Tibial nerve (tissue), 4 donors: ENCODE measurements around the gene ARHGEF9. TPM values are rescaled to one million over a fixed set of nuclear protein-coding genes. Genes with fewer than 3 reads are reported as not detected.

Experiments used
- DNase-seq, 2 donors: peaks; one replicate each; pipeline ENCODE4 v3.0.0-alpha.2; 2019; ENCODE audit warnings: low spot score in 2 of 2
- H3K27ac ChIP-seq, 4 donors: fragments of 200-600 bp; sonication (generic) in 3 of 4; one replicate each; pipeline ENCODE4 v1.5.1; 2017 to 2019; ENCODE audit warnings: mild to moderate bottlenecking in 1 of 4
- H3K27me3 ChIP-seq, 2 donors: fragments of 200-600 bp; sonication (generic) in 1 of 2; one replicate each; pipeline versions ENCODE4 v1.5.1 to v1.6.0; 2017 to 2019
- H3K36me3 ChIP-seq, 3 donors: fragments of 200-600 bp; sonication (generic); one replicate each; pipeline ENCODE4 v1.5.1; 2018 to 2019
- H3K4me1 ChIP-seq, 4 donors: fragments of 200-600 bp; sonication (generic) in 3 of 4; one replicate each; pipeline ENCODE4 v1.5.1; 2017 to 2019
- H3K4me3 ChIP-seq, 4 donors: fragments of 200-600 bp; sonication (generic) in 3 of 4; one replicate each; pipeline ENCODE4 v1.5.1; 2017 to 2019; ENCODE audit warnings: mild to moderate bottlenecking in 1 of 4, moderate library complexity in 1 of 4
- H3K9me3 ChIP-seq, 4 donors: fragments of 200-600 bp; sonication (generic) in 3 of 4; one replicate each; pipeline ENCODE4 v1.5.1; 2017 to 2019
- CTCF ChIP-seq, 5 experiments: fragments of 200-600 bp in 3 of 5; fragments of 450-650 bp in 2 of 5; sonication (generic) in 3 of 5; IDR thresholded peaks; one replicate each; pipeline ENCODE4 v1.5.1; 2016 to 2019; ENCODE audit warnings: antibody characterized with exemption in 5 of 5, mild to moderate bottlenecking in 3 of 5, moderate library complexity in 2 of 5
- EP300 ChIP-seq, 2 donors: sonication (generic); formaldehyde crosslinking; IDR thresholded peaks; one replicate each; pipeline ENCODE4 v1.6.1; 2017; ENCODE audit warnings: antibody characterized with exemption in 2 of 2, mild to moderate bottlenecking in 1 of 2
- POLR2A ChIP-seq, 2 donors: fragments of 450-650 bp; IDR thresholded peaks; one replicate each; pipeline ENCODE4 v1.6.1; 2017; ENCODE audit warnings: antibody characterized with exemption in 2 of 2, mild to moderate bottlenecking in 2 of 2, moderate library complexity in 2 of 2
- WGBS, 2 donors: methylation state at CpG; one replicate each; pipeline ENCODE4 v1.1.5; 2018; 5-methylcytosine and 5-hydroxymethylcytosine counted together
- total RNA-seq, 4 donors: library from RNA; depleted of rRNA; stranded (reverse); fragments of >200 nt; gene quantifications; one replicate each; pipeline ENCODE4 v1.1.0, GENCODE V29; 2016

ARHGEF9 gene
- total RNA-seq, 4 donors from 2014 or later = 19.5 to 32.7 (median 25.9) TPM

- Histone ChIP-seq H3K27ac (no peak overlapping the region), H3K4me3 (no peak overlapping the region), H3K4me1 (peaks cover 0 to 22% (median 4%) of the 10 kb centered on the region in 4 donors), H3K36me3 (no peaks in the 10 kb centered on the region), H3K9me3 (no peaks in the 10 kb centered on the region), H3K27me3 (peaks cover 0 to 6% of the 10 kb centered on the region in 2 donors)
- DNase-seq = no peak
- WGBS, 2 donors = 70 to 81% methylated on average over 3 of the region's 3 CpGs
- TF ChIP-seq CTCF (IDR thresholded peaks at IDR 0.05) = no peak
- no peak for TF ChIP-seq EP300 (IDR thresholded peaks at IDR 0.05)
- no peak for TF ChIP-seq POLR2A (IDR thresholded peaks at IDR 0.05)
Measured at GRCh38 chrX:63746715-63747114, 38.3 kb downstream of the ARHGEF9 start.

GRCh38 chrX:63746278-63746677 lies 38.7 kb downstream of the ARHGEF9 start:
- TF ChIP-seq CTCF (IDR thresholded peaks at IDR 0.05) (no peak), POLR2A (IDR thresholded peaks at IDR 0.05) (no peak), EP300 (IDR thresholded peaks at IDR 0.05) (no peak)
- WGBS, 2 donors = 82 to 92% methylated on average over 1 of the region's 1 CpG

GRCh38 chrX:63744850-63745394 lies 40.1 kb downstream of the ARHGEF9 start:
- DNase-seq = no peak
- no peak overlapping the region for H3K27ac ChIP-seq
- peaks cover 0 to 6% of the 10 kb centered on the region in 2 donors for H3K27me3 ChIP-seq
- H3K4me3 ChIP-seq = no peak overlapping the region
- H3K36me3 ChIP-seq = no peaks in the 10 kb centered on the region
- no peak for TF ChIP-seq CTCF (IDR thresholded peaks at IDR 0.05)
- 16 to 41% methylated on average over 2 of the region's 2 CpGs for WGBS, 2 donors
- peaks cover 0 to 10% (median 4%) of the 10 kb centered on the region in 4 donors for H3K4me1 ChIP-seq
- no peaks in the 10 kb centered on the region for H3K9me3 ChIP-seq

More at GRCh38 chrX:63746278-63746677, 38.7 kb downstream of the ARHGEF9 start:
- H3K27me3 ChIP-seq = peaks cover 0 to 6% of the 10 kb centered on the region in 2 donors
- H3K4me1 ChIP-seq = peaks cover 0 to 18% (median 4%) of the 10 kb centered on the region in 4 donors
- no peaks in the 10 kb centered on the region for H3K9me3 ChIP-seq
- no peak overlapping the region for H3K27ac ChIP-seq
- H3K36me3 ChIP-seq = no peaks in the 10 kb centered on the region
- no peak for DNase-seq
- no peak overlapping the region for H3K4me3 ChIP-seq

GRCh38 chrX:63743596-63743995 lies 41.4 kb downstream of the ARHGEF9 start:
- Histone ChIP-seq H3K4me1 (peaks cover 0 to 10% (median 4%) of the 10 kb centered on the region in 4 donors), H3K4me3 (no peak overlapping the region), H3K36me3 (no peaks in the 10 kb centered on the region), H3K27ac (no peak overlapping the region), H3K9me3 (no peaks in the 10 kb centered on the region), H3K27me3 (peaks cover 0 to 6% of the 10 kb centered on the region in 2 donors)
- DNase-seq = no peak
- TF ChIP-seq POLR2A (IDR thresholded peaks at IDR 0.05) (no peak), EP300 (IDR thresholded peaks at IDR 0.05) (no peak), CTCF (IDR thresholded peaks at IDR 0.05) (no peak)
- 64 to 76% methylated on average over 2 of the region's 2 CpGs for whole genome bisulfite sequencing, 2 donors

GRCh38 chrX:63740382-63740781 lies 44.6 kb downstream of the ARHGEF9 start:
- Histone ChIP-seq H3K27me3 (no peaks in the 10 kb centered on the region), H3K9me3 (no peaks in the 10 kb centered on the region), H3K4me1 (no peaks in the 10 kb centered on the region), H3K36me3 (no peaks in the 10 kb centered on the region), H3K27ac (no peak overlapping the region), H3K4me3 (no peak overlapping the region)
- TF ChIP-seq EP300 (IDR thresholded peaks at IDR 0.05) = no peak
- TF ChIP-seq CTCF (IDR thresholded peaks at IDR 0.05) = no peak
- TF ChIP-seq POLR2A (IDR thresholded peaks at IDR 0.05) = no peak
- WGBS, 2 donors = 59 to 90% methylated on average over 2 of the region's 2 CpGs
- no peak for DNase-seq
